HT1080 (cell line): Measurements from ENCODE around the gene TRIB2. TPM values are rescaled to one million over a fixed set of nuclear protein-coding genes. Genes with fewer than 3 reads are reported as not detected.

Source experiments
- DNase-seq: peaks from one replicate; pipeline ENCODE4 v3.0.0-alpha.2; 2015; ENCODE audit warnings: low read depth
- total RNA-seq: library from RNA; depleted of rRNA; stranded (reverse); fragments of >200 nt; shearing (Covaris generic); gene quantifications from 2 replicates; pipeline ENCODE4 v1.2.3, GENCODE V29; 2014

Gene TRIB2
- total RNA-seq, 1 experiment from 2014 or later = 15.1 TPM

DNA sequence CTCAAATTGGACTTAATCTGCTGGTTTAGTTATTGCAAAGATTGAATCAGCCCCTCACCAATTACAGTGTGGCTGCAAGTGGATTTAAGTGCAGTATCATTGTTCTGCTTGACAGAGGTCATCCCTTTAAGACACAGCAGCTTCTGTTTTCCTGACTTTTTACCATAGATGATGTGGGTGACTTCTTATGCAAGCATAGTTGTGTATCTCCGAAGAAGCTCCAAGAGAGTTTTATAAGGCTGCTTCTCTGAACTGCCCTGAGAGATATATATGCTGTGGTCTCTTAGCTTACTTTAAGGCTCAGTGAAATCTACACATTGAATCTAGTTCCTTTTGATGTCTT is 3.5 kb downstream of the TRIB2 start:
- no peak for DNase-seq

DNA sequence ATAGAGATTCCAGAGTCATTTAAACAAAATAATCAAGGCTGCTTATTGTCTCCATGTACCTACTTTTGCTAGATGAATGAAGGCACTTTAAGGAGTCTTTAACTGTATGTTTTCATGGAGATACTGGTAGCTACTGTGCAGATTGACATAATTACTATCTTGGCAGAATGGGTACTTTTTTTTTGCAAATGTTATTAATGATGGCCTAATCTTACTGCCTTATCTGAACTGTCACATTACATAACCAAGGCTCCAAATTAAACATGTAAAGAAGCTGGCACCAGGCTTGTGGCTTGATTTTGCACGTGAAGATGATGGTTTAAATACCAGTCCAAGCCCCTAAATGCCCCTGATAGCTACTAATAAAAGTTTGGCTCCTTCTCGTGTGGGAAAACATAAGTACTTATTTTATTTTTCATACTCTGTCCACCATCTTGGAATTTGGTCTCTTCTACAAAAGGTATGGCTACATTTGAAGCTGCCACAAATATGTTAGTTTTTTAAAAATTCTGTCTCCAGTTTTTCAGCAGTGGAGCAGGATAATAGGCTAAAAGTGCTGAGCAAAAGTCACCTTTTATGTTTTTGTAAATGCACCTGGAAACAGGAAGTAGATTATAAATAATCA is 4.1 kb downstream of the TRIB2 start:
- DNase-seq = no peak

DNA sequence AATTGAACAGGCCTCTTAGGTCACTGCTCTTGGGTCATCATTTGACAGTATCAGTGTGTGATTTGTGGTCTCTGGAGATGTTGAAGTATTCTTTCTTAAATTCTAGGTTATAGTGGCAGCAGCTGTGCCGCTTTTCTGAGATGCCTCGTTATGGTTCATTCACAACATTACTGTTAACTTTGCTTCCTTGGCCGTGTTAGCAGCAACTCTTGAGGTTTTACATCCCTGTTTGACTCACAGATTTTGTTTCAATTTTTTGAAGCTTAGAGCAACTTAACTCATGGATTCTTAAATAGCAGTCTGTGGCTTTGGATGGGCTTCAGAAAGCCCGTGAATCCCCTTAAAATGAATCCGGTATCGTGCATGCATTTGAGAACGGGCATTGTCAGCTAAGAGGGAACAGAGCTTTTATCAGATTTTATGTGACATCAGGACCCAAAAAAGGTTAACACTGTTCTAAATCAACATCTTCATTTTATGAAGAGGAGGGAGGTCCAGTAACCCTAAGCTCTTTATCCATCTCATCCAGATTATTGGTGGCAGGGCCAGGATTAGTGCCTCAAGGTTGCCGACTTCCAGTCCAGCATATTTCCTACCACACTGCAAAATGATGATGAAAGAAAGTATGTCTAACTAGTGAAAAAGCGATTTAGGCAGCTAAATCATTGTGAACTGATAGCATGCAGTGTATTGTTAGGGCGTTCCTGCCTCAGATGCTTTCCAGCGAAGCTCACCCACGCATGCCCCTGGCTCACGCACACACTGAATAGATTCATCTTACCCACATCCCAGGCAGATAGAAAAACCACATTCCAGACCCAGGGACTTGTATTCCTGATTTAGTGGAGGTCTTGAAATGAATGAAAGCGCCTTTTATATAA is 5.1 kb downstream of the TRIB2 start:
- DNase-seq = no peak

DNA sequence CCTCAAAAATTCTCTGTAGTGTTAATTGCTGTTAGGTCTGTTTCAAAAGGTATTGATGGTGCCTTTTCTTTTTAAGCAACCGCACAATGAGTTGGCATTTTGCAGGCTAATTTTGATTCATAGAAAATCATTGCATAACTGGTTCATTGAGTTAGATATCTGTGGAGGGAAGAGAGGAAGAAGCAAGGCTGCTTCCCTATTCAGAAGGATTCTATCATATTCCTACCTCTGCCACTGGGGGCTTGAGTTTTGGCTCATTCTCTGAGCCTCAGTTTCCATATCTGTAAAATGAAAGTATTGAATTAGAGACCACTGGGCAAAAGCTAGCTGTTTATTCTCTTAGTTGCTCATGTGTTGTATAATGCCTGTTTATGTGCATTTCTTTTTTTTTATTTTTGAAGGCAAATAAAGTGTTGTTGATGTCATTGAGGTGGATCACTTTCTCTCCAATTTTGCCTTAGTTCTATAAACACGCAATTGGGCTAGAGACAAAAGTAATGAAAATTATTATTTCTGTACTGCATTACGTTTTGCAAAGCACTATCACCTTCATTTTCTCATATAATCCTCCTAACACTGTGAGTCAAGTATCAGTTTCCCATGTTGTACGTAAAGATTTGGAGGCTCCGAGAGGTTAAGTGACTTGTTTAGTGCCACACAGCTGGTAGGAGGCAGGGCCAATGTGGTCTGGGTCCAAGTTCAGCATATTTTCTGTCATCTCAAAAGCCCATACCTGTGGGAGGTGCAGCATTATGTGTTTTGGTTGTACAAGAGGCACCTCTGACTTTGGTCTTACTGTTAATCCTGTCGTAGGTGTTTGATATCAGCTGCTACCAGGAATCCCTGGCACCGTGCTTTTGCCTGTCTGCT is 5.9 kb downstream of the TRIB2 start:
- DNase-seq = no peak

DNA sequence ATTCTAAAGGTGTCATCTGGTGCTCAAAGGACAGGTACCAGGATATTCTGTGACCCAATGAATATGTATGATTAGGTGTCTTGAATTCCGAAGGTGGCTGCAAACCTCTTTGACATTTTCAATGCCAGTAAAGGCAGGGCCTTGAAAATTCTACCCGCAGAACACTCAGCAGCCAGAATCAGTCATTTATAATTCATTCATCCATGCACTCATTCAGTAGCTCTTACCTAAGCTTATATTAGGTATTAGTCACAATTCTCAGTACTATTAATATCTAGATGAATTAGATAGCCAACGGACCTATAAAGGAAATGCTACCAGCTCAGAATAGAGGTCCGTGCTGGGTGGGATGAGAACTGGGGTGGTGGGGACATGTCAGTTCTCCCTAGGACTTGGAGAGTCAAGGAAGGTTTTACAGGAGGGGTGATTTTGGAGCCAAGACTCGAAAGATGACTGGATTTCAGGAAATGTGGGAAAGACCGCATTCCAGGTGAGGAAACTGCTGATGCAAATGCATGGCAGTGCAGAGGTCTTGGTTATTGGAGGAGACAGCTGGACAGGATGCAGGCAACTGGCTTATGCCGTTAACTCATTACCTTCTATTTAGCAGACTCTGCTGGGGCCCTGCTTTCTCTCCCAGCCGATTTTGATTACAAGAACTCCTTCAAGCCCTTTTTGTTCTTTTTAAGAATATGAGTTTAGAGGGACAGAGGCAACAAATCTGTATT is 7.2 kb downstream of the TRIB2 start:
- no peak for DNase-seq

DNA sequence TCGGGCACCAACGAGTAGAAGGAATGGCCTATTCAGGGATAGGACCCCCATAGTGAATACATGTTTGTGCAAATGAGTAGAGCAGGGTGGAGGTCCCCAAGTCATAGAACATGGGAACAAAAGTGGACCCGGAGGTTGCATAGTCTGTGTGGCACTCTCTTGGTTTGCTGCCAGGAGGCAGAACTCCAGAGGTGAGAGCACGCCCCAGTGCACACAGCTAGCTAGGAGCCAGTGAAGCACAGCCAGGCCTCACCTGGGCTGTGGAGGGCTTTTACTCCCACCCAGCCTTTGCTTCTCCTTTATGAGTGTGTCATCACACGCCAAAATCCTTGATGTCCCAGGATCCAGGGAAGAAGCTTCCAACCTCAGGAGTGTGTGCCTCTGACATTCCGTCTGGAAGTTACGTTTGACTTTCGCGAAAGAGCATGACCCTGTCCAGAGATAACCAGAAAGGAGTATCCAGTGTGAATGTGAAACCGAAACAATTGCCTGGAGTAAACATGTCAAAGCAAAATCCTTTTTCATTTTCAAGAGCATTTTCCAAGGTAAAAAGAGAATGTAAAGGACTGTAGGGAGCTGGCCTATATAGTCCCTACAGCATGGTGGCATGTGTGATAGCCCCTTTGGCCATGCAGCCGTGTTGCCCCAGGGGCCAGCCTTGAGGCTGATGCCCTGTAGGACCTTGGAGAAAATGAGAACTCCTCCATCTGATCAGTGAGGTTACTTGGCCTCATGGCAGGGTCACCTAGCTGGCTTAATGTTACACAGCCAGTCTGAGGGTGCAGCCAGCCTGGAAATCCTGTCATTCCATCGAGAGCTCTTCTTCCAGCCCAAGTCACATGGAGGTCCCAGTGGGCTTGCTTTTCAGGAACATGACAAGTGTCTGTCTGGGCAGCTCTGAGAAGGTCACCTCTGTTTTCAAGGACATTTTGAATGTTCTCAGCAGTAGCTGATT is 8.8 kb downstream of the TRIB2 start:
- no peak for DNase-seq

DNA sequence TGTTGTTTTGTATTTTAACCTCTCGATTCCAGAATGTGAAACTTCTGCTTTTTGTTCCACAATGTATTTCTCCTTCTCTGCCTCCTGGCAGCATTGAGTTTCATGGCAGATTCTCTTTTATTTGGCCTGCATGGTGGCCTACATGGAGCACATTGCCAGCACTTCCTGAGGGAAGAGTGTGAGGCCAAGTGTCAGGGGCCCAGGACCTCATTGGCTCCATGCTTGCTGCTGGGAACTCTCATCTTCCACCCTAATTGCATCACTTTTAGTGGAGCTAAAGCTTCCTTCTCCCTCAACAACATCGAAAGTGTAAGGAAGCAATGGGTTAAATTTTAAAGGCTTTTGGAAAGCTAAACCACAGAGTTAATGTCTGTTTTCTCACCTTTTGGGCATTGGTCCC is 9.5 kb downstream of the TRIB2 start:
- DNase-seq = no peak

DNA sequence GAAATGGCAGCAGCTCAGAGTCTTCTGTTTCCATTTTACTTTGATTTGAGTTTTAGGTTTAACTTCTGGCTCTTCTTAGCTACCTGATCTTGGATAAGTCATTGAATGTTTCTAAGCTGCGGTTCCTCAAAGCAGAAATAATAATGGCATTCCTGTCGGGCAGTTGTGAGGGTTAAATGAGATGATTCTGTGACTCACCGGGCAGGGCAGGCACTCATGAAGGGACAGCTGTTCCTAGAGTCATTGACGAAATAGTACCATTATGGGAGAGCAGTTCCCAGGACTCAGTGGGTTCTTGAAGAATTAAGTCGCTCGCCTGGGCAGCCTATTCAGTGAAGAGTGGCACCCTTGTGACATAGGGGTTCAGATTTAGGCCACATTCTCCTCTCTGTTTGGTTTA is 10.3 kb downstream of the TRIB2 start:
- DNase-seq = no peak

DNA sequence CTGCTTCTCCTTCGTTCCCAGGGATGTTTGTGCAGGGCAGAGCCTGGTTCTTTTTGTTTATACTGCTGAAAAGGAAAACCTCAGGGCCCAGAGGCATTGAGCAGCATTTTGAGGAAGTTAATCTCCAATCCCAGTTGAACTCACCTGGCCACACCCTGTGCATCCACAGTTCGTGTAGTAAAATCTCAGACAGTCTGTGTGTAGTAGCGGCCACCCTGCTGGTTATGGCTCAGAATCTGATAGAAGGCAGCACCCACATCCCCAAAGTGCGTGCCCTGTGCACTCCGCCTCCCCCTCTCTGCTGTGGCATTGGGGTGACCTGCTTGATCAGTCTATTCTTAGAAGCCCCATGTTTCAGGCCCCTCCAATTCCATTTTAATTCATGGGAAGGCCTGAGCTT is 10.9 kb downstream of the TRIB2 start:
- no peak for DNase-seq

DNA sequence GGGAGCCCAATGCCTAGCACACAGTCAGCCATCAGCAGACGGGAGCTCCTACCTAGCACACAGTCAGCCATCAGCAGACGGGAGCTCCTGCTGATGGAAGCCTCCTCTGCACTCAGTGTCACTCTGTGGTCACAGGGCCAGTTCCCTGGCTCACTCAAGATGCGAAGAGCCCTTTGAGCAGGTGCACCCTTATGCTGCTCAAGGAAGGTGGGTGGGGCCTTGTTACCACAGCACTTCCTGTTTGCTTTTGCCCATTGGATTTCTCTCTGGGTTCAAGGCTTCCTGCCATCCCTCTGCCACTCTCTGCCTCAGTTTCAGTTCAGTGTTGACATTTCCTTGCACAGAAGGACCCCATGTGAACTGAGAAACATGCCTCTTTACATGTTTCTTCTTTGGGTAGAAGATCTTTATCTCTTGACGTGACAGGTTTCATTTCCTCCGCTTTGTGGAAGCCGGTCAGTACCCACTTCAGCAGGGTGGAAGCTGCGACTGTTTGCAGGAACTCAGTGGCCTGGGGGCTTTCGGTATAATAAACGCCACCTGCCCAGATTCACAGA is 11.6 kb downstream of the TRIB2 start:
- DNase-seq = no peak

DNA sequence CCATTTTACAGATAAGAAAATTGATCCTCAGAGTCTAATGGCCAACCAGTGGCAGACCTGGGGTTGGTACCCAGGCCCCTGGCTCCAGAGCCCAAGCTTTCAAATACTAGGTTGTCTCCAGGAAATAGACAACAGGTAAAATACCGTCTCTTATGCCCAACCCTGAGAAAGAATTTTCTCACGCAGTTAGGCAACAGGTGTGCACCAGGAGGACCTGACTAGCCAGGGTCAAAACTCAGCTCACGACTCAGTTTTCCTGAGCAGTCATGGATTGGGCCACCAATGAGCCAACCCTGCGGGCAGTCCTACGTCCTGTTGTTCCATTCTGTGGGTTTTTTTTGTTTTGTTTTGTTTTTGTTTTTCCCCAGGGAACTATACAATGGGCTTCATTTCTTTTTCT is 13.5 kb downstream of the TRIB2 start:
- no peak for DNase-seq

DNA sequence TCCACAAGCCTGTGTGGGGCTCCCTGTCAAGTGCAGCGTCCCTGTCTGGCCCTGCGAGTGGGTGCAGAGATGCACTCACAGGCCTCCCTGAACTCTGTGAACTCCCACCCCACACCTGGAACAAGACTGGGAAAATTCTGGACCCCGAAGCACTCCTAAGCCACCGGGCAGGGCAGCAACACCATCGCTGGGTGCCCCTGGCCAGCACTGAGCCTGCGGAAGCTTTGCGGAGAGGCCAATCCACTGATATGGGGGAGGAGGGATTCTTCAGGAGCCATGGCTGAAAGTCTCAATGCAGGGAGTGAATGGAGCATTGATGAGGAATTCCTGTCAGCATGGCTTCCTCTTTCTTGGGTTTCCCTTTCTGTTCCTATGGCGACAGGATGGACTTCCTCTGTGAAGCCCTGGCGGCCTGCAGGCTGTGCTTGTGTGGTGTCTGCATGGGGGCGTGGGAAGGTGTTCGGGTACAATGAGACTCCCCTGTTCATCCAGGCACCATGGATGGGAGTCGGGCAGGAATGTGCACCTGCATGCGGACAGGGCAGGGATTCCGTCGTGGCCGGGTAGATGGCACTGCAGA is 15.1 kb downstream of the TRIB2 start:
- DNase-seq = no peak

DNA sequence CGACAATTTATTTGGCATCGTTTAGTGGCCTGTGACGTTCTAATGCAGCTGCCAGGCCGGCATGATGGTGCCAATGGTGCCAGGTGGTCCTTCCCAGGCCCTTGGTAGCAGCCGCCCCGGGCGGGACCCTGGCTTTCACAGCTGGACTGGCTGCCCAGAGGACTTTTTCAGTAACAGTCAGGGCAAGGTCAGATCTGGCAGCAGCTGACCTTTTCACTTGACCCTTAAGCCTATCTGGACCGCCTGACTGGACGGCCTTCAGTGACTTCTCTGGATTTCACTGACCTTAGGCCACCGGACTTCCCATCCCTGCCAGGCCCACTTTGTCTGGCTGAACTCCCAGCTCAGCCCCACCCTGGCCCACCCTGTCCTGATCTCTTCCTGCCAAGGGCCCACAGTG is 15.9 kb downstream of the TRIB2 start:
- no peak for DNase-seq

DNA sequence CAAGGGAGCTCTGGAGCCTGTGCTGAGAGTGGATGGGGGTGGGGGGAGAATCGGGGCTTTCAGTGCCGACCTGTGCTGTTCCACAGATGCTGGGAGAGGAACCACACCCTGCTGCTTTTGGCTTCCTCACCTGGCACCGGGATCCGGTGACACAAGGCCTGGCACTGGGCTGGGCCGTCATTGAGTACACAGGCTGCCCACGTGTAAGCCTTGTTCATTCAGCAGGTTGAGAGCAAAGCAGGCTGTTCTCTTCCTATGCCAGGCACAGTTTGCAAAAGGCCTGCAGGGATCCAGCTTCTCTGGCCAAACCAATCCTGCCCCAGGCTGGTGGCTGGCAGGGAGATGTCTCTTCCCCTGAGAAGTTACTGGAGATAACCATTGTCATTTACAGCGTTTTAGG is 17.1 kb downstream of the TRIB2 start:
- DNase-seq = no peak

DNA sequence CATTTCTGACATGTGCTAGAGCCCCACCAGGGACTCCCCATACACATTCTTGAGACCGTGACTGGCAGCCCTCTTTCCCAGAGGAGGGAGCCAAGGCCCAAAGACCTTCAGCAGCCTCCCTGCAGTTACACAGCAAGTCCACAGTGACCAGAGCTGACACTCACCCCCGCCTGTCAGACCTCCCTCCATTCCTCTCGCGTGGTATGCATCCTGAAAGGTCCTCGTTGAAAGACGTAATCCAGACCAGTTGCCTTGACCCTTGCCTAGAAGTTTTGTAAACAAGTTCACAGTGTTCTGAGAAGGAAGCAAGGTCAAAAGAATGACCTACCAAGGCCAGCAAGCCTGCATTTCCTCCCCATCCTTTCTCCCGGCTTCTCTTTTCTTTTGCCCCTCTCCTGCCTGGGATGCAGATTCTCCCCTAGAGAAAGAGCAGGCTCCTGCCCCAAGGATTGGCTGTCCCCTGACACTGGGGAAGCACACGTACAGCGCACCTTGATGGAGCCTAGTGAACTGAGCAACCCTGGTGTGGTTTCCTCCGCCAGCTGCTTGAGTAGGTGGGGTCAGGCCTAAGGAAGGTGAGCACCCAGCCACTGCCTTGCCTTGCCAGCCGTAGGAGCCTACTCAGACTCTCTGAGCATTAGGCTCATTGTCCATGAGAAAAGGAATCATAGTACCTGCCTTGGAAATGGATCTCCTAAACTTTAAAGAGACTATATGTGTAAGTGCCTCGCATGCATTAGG is 18.3 kb downstream of the TRIB2 start:
- no peak for DNase-seq

DNA sequence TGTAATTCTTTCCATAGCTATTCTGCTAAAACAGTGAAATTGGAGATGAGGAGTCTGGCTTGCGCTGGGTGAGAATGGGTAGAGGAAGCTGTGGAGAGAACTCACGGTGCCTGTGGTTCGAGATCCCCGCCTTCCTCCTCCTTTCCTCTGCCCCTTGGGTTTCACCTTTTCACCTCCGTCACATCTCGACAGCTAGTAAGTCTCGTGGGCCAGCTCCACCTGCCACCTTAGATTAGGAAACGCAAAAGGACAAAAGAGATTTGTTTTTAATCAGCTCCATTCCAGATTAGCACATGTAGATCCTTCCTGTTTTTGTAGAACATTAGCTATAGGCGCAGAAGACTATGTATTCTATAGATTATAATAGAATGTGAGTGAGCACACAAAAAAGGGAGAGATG is 20.6 kb downstream of the TRIB2 start:
- no peak for DNase-seq

DNA sequence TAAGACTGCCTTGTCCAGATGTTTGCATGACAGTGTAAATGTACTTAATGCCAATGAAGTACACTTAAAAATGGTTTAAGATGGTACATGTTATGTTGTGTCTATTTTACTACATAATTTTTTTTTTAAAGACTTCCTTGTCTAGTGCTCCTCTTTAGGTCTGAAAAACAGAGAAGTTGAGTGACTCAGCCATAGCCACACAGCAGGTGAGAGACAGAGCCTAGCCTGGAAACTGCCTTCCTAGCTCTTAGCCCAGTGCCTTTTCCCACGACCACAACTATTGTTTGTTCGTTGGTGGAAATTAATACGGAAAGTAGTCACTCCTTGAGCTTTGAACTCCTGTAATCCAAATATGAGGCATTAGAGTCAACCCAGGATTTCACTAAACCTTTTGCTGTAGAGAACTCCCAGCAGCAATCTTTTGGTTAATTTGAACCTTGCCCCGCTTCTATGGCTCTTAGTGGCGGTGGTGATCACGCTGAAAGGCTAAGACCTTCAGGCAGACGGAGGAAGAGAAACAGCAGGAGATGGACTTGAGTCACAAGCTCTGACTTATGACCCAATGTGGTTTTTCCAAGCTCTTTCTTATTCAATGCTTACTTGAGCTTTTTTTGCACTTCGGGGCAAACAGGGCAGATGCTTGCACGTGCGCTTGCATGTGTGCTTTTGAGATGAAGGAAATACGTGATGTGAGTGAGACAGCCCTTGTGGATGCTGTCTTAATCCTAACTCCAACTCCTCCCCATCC is 21.2 kb downstream of the TRIB2 start:
- peak; percentile 13 for DNase-seq

DNA sequence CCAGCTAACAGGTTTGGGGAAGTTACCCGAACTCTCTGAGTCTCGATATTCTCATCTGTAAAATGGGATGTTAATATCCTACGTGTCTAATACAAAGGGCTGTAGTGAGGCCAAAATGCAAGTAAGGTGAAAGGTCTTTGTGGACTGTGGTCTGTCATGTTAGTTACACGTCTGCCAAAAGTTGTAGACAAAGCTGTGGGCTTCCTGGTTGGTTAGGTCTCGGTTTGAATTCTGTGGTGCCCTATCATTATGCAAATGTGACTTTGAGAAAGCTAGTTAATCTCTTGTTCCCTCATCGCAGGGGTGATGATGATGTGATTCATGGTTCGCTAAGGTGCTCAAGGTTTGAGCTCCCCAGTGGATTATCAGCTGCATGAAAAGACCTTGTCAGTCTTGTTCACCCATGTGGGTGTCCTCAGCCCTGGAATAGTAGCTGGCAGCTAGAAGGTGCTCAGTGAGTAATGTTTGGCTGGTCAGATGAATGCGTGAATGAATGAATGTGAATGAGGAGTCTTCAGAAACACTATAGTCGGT is 23.1 kb downstream of the TRIB2 start:
- no peak for DNase-seq
